Endothelial cell of hepatic sinusoid (primary cell): ENCODE measurements around the gene TTBK1.

Source experiments
- in situ Hi-C: cut with HindIII; loops from 2 replicates; pipeline ENCODE4 v1.10.0; 2017; ENCODE audit warnings: low sequenced_read_pairs

TTBK1 gene

DNA sequence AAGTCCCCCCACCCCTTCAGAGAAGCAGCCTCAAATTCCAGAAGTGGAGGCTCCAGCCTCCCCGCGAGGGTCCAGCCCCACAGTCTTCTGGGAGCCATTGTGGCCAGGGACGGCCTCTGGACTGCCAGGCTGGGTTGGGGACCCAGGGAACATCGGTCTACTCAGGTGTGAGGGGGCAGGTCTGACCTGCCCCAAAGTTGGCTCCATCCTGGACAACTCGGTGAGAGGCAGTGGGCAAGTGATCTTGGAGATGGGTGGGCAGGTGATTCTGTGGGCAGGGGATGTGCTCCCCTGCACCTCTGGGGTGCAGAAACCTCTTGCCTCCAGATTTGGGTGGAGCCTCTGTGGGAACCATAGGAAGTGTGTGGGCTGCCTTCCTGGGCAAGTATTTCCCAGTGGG lies 42.6 kb downstream of the TTBK1 start:
- in situ Hi-C loops, result no loop called here

DNA sequence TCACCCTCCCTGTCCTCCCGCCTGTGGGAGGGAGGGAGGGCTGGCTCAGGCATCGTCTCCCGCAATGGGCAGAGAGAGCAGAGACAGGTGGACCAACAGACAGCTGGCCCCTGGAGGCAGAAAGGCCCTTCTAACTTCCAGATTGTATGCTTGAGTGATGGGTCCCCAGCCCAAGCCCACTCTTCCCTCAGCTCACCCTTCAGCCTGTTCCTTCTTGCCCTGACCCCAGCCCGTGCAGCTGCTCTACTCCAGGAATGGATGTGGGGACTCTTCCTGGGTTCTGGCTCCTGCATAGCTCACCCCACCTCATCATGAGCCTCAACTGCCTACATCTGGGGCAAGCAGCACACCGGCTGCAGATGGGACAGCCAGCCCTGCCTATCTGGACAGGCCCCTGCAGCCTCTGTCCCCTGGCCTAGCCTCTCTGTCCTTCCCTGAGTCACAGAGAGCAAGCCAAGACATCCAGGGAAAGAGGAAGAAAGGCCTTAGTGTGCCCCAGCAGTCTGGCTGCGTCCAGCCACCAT lies 43.2 kb downstream of the TTBK1 start:
- in situ Hi-C loops, result no loop called here

GRCh38 chr6:43286980-43287716 lies 43.9 kb downstream of the TTBK1 start:
- in situ Hi-C loops, result no loop called here

GRCh38 chr6:43287717-43288679 lies 44.7 kb downstream of the TTBK1 start:
- in situ Hi-C loops, result no loop called here

GRCh38 chr6:43290339-43290904 lies 47.1 kb downstream of the TTBK1 start:
- in situ Hi-C loops, result no loop called here

DNA sequence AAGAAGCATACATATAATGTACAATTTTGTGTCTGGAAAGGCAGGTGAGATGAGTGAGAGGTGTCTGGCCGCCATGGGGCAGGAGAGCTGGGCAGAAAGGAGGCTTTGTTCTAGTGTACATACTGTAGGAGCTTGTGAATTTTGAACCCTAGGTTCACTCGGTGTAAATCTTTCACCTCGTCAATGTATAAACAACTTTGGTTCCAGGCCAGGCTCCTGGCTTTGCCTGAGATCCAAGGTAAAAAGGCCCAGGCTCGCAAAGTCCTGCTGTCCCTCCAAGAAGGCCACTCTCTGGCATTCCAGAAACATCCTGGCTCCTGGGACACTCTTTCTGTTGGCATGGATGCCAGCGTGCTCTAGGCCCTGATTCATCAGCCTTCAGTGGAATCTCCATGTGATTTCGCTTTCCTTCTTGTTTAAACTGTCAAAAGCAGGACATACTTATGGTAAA lies 47.6 kb downstream of the TTBK1 start:
- in situ Hi-C loops, result no loop called here

DNA sequence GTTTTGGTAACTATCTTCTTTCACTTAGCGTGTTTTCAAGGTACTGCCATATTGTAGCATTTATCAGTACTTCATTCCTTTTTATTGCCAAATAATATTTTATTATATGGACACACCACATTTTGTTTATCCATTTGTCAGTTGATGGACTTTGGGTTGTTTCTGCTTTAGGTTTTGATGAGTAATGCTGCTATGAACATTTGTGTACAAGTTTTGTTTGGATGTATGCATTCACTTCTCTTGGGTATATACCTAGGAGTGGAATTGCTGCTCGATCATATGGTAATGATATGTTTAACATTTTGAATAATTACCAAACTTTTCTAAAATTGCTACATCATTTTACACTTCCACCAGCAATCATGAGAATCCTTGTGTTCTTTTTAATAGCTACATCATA lies 48.4 kb downstream of the TTBK1 start:
- in situ Hi-C loops, result no loop called here

- in situ Hi-C loops, result no loop called here
Observed at GRCh38 chr6:43292341-43292740, 49.1 kb downstream of the TTBK1 start.

DNA sequence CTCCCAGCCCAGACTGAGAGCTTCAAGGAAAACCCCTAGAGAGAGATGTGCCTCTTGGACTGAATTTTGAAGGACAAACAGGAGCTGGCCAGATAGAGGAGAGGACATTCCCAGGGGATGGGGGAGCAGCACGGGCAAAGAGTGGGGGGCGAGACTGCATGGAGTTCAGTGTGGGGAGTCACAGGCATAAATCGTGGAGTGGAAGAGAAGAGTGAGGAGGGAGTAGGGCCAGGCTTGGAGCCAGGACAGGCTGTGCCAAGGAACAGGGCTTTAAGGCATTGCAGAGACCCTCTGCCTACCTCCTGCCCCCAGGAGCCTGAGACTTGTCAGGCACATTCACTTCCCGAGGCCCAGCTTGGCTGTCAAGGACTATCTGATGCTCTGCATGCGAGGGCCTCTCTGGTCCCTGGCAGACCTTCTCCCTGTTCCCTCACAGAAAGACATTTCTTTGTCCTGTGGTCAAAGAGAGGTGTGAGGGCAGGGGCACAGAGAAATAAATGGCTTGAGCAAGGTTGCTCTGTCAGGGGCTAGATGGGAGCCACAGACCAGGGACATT lies 49.6 kb downstream of the TTBK1 start:
- in situ Hi-C loops, result no loop called here

- in situ Hi-C loops, result no loop called here
Observed at GRCh38 chr6:43293698-43294097, 50.4 kb downstream of the TTBK1 start.

DNA sequence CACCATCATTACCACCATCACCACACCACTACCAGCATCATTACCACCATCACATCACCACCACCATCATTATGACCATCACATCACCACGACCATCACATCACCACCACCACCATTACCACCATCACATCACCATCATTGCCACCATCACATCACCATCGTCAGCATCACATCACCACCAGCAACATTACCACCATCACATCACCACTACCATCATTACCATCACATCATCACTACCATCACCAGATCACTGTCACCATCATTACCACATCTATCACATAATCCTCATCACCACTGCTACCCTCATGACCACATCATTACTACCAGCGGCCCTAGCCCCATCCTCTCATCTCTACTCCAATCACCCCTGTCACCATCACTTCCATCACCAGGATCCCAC lies 51.3 kb downstream of the TTBK1 start:
- in situ Hi-C loops, result no loop called here

- in situ Hi-C loops, result no loop called here
Observed at GRCh38 chr6:43295456-43295855, 52.2 kb downstream of the TTBK1 start.

GRCh38 chr6:43296780-43297497 lies 53.7 kb downstream of the TTBK1 start:
- in situ Hi-C loops, result no loop called here

GRCh38 chr6:43297644-43298564 lies 54.6 kb downstream of the TTBK1 start, which contains the start of gene SLC22A7:
Gene SLC22A7, plus strand, starts transcription at chr6:43298260. Its CDS starts 99 bp downstream, at chr6:43298359.
- in situ Hi-C loops, result no loop called here

DNA sequence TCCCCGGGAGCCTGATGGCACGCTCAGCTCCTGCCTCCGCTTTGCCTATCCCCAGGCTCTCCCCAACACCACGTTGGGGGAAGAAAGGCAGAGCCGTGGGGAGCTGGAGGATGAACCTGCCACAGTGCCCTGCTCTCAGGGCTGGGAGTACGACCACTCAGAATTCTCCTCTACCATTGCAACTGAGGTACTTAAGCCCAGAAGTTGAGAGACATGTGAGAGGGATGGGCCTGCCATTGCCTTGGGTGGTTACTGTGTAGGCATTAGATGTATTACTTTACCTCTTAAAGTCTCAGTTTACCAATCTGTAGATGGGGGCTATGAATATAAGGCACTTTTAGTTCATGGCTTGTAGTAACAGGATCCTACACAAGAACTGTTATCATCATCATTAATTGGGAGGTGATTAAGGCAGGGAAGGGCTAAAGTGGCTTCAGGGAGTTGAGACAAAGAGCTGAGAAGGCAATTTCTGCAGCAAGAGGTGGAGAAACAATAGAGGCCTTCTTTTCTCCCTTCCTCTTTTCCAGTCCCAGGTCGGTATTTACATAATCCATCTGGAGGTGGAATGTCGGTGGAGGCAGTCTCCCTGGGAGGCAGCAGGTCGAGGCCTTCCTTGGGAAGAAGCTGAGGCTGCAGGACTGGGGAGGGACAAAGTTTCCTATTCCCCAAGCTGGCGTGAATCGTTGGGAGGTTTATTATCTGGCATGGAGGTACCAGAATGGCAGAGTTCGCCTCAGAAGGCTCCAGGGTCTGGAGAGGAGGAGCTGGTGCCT lies 55.5 kb downstream of the TTBK1 start:
- in situ Hi-C loops, result no loop called here

DNA sequence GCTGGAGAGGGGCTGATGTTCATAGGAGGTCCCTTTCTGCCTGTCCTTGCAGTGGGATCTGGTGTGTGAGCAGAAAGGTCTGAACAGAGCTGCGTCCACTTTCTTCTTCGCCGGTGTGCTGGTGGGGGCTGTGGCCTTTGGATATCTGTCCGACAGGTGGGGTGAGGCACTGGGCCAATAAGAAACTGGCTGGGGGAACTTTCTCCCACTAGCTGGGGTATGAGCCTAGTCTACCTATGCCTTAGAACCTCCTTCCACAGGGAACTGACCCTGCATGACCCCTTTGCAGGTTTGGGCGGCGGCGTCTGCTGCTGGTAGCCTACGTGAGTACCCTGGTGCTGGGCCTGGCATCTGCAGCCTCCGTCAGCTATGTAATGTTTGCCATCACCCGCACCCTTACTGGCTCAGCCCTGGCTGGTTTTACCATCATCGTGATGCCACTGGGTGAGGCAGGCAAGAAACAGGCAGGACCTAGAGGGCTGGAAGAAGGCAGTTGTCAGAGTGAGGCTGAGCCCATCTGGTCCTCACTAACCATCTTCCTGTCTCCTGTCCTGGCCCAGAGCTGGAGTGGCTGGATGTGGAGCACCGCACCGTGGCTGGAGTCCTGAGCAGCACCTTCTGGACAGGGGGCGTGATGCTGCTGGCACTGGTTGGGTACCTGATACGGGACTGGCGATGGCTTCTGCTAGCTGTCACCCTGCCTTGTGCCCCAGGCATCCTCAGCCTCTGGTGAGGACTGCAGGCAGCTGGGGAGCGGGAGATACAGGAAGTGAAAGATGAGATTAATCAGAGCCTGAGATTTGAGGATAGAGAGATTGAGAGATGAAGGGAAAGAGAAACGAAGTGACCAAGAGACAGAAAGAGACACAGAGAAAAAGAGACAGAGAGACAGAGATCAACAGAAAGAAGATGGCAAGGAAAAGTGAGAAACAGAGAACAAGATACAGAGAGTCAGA lies 56.3 kb downstream of the TTBK1 start:
- in situ Hi-C loops, result loop anchor here (5.0 to 10.0 kb wide), 2 partner anchors 37 to 375 kb away; partner anchors contain the start of gene CNPY3
